MM.1S (cell line): ENCODE measurements around the gene WFIKKN1.

ENCODE experiments used
- CTCF ChIP-seq: fragments of 300-600 bp; sonication (generic); IDR thresholded peaks from 2 replicates; pipeline ENCODE4 v1.5.1; 2016; ENCODE audit warnings: antibody characterized with exemption, low read length, mixed read lengths
- EZH2 ChIP-seq: fragments of 300-600 bp; sonication (generic); optimal IDR thresholded peaks from 2 replicates; pipeline ENCODE3; 2017; ENCODE audit warnings: low read depth, mild to moderate bottlenecking, antibody characterized with exemption, low read length, mixed read lengths

GRCh38 chr16:678858-679813 lies 48.4 kb downstream of the WFIKKN1 start:
- TF ChIP-seq CTCF (no peak), EZH2 (no peak)
